Testis (tissue), 3 donors: ENCODE measurements around the gene TSEN2. TPM values are rescaled to one million over a fixed set of nuclear protein-coding genes. Genes with fewer than 3 reads are reported as not detected.

Experiments
- DNase-seq: peaks from one replicate; pipeline ENCODE4 v3.0.0-alpha.2; 2019
- H3K27ac ChIP-seq, 2 donors: fragments of 200-600 bp; sonication (generic); one replicate each; pipeline ENCODE4 v1.5.1; 2019
- H3K27me3 ChIP-seq: fragments of 200-600 bp; sonication (generic); one replicate; pipeline ENCODE4 v1.5.1; 2019
- H3K36me3 ChIP-seq: fragments of 200-600 bp; sonication (generic); one replicate; pipeline ENCODE4 v1.5.1; 2017; ENCODE audit warnings: low read depth; ENCODE audit errors: missing control alignments
- H3K4me1 ChIP-seq: fragments of 200-600 bp; sonication (generic); one replicate; pipeline ENCODE4 v1.5.1; 2019
- H3K4me3 ChIP-seq, 2 donors: fragments of 200-600 bp; sonication (generic); one replicate each; pipeline ENCODE4 v1.5.1; 2017 to 2019
- H3K9me3 ChIP-seq: fragments of 200-600 bp; sonication (generic); one replicate; pipeline ENCODE4 v1.5.1; 2017
- CTCF ChIP-seq, 3 experiments: fragments of 450-650 bp in 2 of 3; fragments of 200-600 bp in 1 of 3; sonication (generic) in 1 of 3; IDR thresholded peaks; one replicate each; pipeline ENCODE4 v1.5.1; 2016 to 2019; ENCODE audit warnings: antibody characterized with exemption in 3 of 3, mild to moderate bottlenecking in 2 of 3, moderate library complexity in 1 of 3
- POLR2A ChIP-seq: fragments of 450-650 bp; IDR thresholded peaks from one replicate; pipeline ENCODE4 v1.6.1; 2017; ENCODE audit warnings: antibody characterized with exemption, mild to moderate bottlenecking, moderate library complexity
- WGBS, 2 donors: methylation state at CpG; one replicate each; pipeline ENCODE4 v1.1.5; 2018; 5-methylcytosine and 5-hydroxymethylcytosine counted together
- intact Hi-C: fragments of 100-400 bp; cut with DNase I; formaldehyde crosslinking; loops from one replicate; pipeline ENCODE4 v1.15.1; 2023; ENCODE audit warnings: low total_unique reads
- polyA plus RNA-seq: library from polyadenylated mRNA; stranded (reverse); fragments of 350-450 nt; fragmentation: Illumina TruSeq; extraction: RNeasy Lipid Tissue Mini Kit (QIAGEN cat#74804); gene quantifications from one replicate; pipeline ENCODE4 v1.2.3, GENCODE V29; 2014; ENCODE audit warnings: low read depth, low replicate concordance; ENCODE audit not compliant: insufficient read depth
- total RNA-seq, 2 donors: library from RNA; depleted of rRNA; stranded (reverse); fragments of >200 nt; gene quantifications; one replicate each; pipeline ENCODE4 v1.2.3, GENCODE V29; 2016

TSEN2 gene
- total and polyA plus RNA-seq, 3 donors from 2014 or later, result 17.0 to 26.8 (median 25.3) TPM

- Histone ChIP-seq H3K4me1 (no peaks in the 10 kb centered on the region), H3K27me3 (no peaks in the 10 kb centered on the region), H3K9me3 (no peaks in the 10 kb centered on the region), H3K36me3 (no peaks in the 10 kb centered on the region), H3K4me3 (no peak overlapping the region), H3K27ac (no peak overlapping the region)
- DNase-seq, result no peak
- intact Hi-C loops, result no loop called here
- TF ChIP-seq CTCF (IDR thresholded peaks at IDR 0.05) (no peak), POLR2A (no peak)
- 80 to 85% methylated on average over 1 to 8 of the region's 8 CpGs for WGBS, 2 donors
These were observed 25.4 kb upstream of the TSEN2 start for GRCh38 chr3:12458901-12459300.

- intact Hi-C loops, result no loop called here
- no peak overlapping the region for H3K4me3 ChIP-seq
- H3K36me3 ChIP-seq, result no peaks in the 10 kb centered on the region
- no peak overlapping the region for H3K27ac ChIP-seq
- no peaks in the 10 kb centered on the region for H3K4me1 ChIP-seq
- 82 to 83% methylated on average over 3 of the region's 3 CpGs for WGBS, 2 donors
- H3K9me3 ChIP-seq, result no peaks in the 10 kb centered on the region
- TF ChIP-seq POLR2A (no peak), CTCF (IDR thresholded peaks at IDR 0.05) (no peak)
- no peaks in the 10 kb centered on the region for H3K27me3 ChIP-seq
- no peak for DNase-seq
These were observed 24.2 kb upstream of the TSEN2 start for GRCh38 chr3:12460127-12460526.

GRCh38 chr3:12461097-12461649, 23.1 kb upstream of the TSEN2 start:
- H3K27me3 ChIP-seq, result no peaks in the 10 kb centered on the region
- no peak for DNase-seq
- WGBS, 2 donors, result 90 to 91% methylated on average over 7 of the region's 7 CpGs
- no peaks in the 10 kb centered on the region for H3K9me3 ChIP-seq
- no peaks in the 10 kb centered on the region for H3K36me3 ChIP-seq
- no peaks in the 10 kb centered on the region for H3K4me1 ChIP-seq
- no peak overlapping the region for H3K27ac ChIP-seq
- no peak overlapping the region for H3K4me3 ChIP-seq
- intact Hi-C loops, result no loop called here
- TF ChIP-seq POLR2A, result no peak
- TF ChIP-seq CTCF (IDR thresholded peaks at IDR 0.05), result no peak

GRCh38 chr3:12462159-12462947, 21.9 kb upstream of the TSEN2 start:
- no peaks in the 10 kb centered on the region for H3K9me3 ChIP-seq
- DNase-seq, result no peak
- intact Hi-C loops, result no loop called here
- TF ChIP-seq POLR2A (no peak), CTCF (IDR thresholded peaks at IDR 0.05) (no peak)
- no peak overlapping the region for H3K4me3 ChIP-seq
- H3K36me3 ChIP-seq, result no peaks in the 10 kb centered on the region
- H3K4me1 ChIP-seq, result no peaks in the 10 kb centered on the region
- WGBS, 2 donors, result 43 to 51% methylated on average over 8 to 9 of the region's 9 CpGs
- H3K27ac ChIP-seq, result no peak overlapping the region
- no peaks in the 10 kb centered on the region for H3K27me3 ChIP-seq
